GM10266 (cell line): ENCODE measurements around the gene CLN6.
"Not testable (repeated sequence)": the region's sequence is repeated elsewhere in the genome, so short reads cannot be mapped to it uniquely, and the experiment has no call there.

Experiments
- DNase-seq: peaks from one replicate; pipeline ENCODE4 v3.0.0; 2012; ENCODE audit errors: extremely low spot score
- CTCF ChIP-seq: IDR thresholded peaks from 2 replicates; pipeline ENCODE4 v1.5.1; 2012; ENCODE audit warnings: mild to moderate bottlenecking, low read depth; ENCODE audit not compliant: control insufficient read depth, insufficient read depth; ENCODE audit errors: missing control alignments

Gene CLN6

GRCh38 chr15:68220967-68221366 is 8.6 kb downstream of the CLN6 start:
- no peak for DNase-seq
- no peak for TF ChIP-seq CTCF

GRCh38 chr15:68220489-68220888 is 9.0 kb downstream of the CLN6 start:
- TF ChIP-seq CTCF: no peak
- no peak for DNase-seq

GRCh38 chr15:68218847-68219798 is 10.4 kb downstream of the CLN6 start:
- no peak for TF ChIP-seq CTCF
- no peak for DNase-seq

DNA sequence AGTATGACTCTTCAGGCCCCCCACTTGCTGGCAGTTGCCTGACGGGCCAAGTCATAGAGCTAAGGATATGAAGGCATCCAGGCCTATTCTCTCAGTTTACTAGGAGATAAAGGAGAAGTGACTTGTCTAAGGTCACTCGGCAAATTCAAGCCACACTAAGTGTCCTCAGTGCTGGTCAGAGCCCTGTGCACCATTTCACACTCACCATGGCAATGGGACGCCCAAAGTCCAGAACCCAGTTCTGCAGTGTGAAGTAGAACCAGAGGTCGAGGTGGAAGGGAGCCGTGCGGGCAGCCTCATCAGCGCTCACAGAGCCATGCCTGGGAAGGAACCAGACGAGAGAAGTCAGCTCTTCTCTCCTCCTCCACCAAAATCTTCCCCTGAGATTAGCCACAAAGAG is 11.2 kb downstream of the CLN6 start:
- no peak for TF ChIP-seq CTCF
- no peak for DNase-seq

GRCh38 chr15:68217341-68217740 is 12.2 kb downstream of the CLN6 start:
- TF ChIP-seq CTCF: no peak
- DNase-seq: no peak

GRCh38 chr15:68214838-68215254 is 14.7 kb downstream of the CLN6 start:
- DNase-seq: no peak
- no peak for TF ChIP-seq CTCF

- DNase-seq: no peak
- no peak for TF ChIP-seq CTCF
Measured at GRCh38 chr15:68213991-68214837, 15.3 kb downstream of the CLN6 start.

GRCh38 chr15:68213491-68213845 is 16.1 kb downstream of the CLN6 start:
- DNase-seq: not testable (repeated sequence)
